Measurements from ENCODE around the gene PAX8. TPM values are rescaled to one million over a fixed set of nuclear protein-coding genes. Genes with fewer than 3 reads are reported as not detected.
A peak's percentile ranks its signal among the peaks of the same experiment; 100 is the strongest.

Gene PAX8
- total and polyA plus RNA-seq, 2 of the 13 experiments (the other 11 are each of a cell fraction or from before 2014, with no cell fraction given) = 1.5 to 8.8 TPM

GRCh38 chr2:113167115-113167932 lies 111.4 kb downstream of the PAX8 start (continued):
- TF ChIP-seq ATF7 (IDR thresholded peaks at IDR 0.05) (peak; percentile 82; the same call in 1 of the 2 replicates), ATF7 (CRISPR knock-in tag; IDR thresholded peaks at IDR 0.05) (peak; percentile 94; the same call in 1 of the 2 replicates), ZNF652 (CRISPR knock-in tag; IDR thresholded peaks at IDR 0.05; ENCODE audit: borderline replicate concordance, low read depth) (0 out of 2 replicates have a peak, but pooled peaks have one; percentile 43), ZNF672 (CRISPR knock-in tag; IDR thresholded peaks at IDR 0.05) (0 out of 2 replicates have a peak, but pooled peaks have one; percentile 84), PAF1 (CRISPR knock-in tag; IDR thresholded peaks at IDR 0.05) (no peak), AKAP8 (CRISPR knock-in tag; IDR thresholded peaks at IDR 0.05) (peak; percentile 81; the same call in 1 of the 2 replicates), U2AF1 (optimal IDR thresholded peaks at IDR 0.05; ENCODE audit: low read depth, low read length) (no peak), ZNF260 (CRISPR knock-in tag; IDR thresholded peaks at IDR 0.05; ENCODE audit: borderline replicate concordance, low read depth) (no peak), ZNF761 (CRISPR knock-in tag; conservative IDR thresholded peaks at IDR 0.05) (peak; percentile 94), ZNF7 (CRISPR knock-in tag; IDR thresholded peaks at IDR 0.05) (no peak), FLYWCH1 (CRISPR knock-in tag; IDR thresholded peaks at IDR 0.05) (no peak), RORA (CRISPR knock-in tag; IDR thresholded peaks at IDR 0.05) (no peak), ZBTB42 (CRISPR knock-in tag; IDR thresholded peaks at IDR 0.05) (peak; percentile 92), RFX1 (IDR thresholded peaks at IDR 0.05) (no peak), TGIF2 (CRISPR knock-in tag; IDR thresholded peaks at IDR 0.05) (peak; percentile 87), FOXC1 (CRISPR knock-in tag; IDR thresholded peaks at IDR 0.05; ENCODE audit: borderline replicate concordance) (peak; percentile 89; the same call in 1 of the 2 replicates), CHCHD3 (CRISPR knock-in tag; IDR thresholded peaks at IDR 0.05) (no peak), ZNF670 (CRISPR knock-in tag; IDR thresholded peaks at IDR 0.05; ENCODE audit: borderline replicate concordance) (peak; percentile 97), RAD51 (IDR thresholded peaks at IDR 0.05; ENCODE audit: borderline replicate concordance) (peak; percentile 44; the same call in 1 of the 2 replicates), NFIB (CRISPR knock-in tag; IDR thresholded peaks at IDR 0.05; ENCODE audit: borderline replicate concordance) (no peak), ZNF124 (CRISPR knock-in tag; IDR thresholded peaks at IDR 0.05) (peak; percentile 97), ZFP62 (CRISPR knock-in tag; IDR thresholded peaks at IDR 0.05) (no peak), SMARCC2 (IDR thresholded peaks at IDR 0.05) (no peak), SNAI1 (CRISPR knock-in tag; IDR thresholded peaks at IDR 0.05; ENCODE audit: borderline replicate concordance) (peak; percentile 74; the same call in 1 of the 2 replicates), ZSCAN31 (CRISPR knock-in tag; IDR thresholded peaks at IDR 0.05; ENCODE audit: low read depth) (peak; percentile 98), NR1H2 (CRISPR knock-in tag; IDR thresholded peaks at IDR 0.05; ENCODE audit: borderline replicate concordance, low read depth) (no peak), ZBTB1 (CRISPR knock-in tag; IDR thresholded peaks at IDR 0.05; ENCODE audit: borderline replicate concordance) (no peak), ZNF816 (CRISPR knock-in tag; IDR thresholded peaks at IDR 0.05; ENCODE audit: borderline replicate concordance) (peak; percentile 87; the same call in 1 of the 2 replicates), NPAS2 (CRISPR knock-in tag; IDR thresholded peaks at IDR 0.05; ENCODE audit: borderline replicate concordance) (no peak), HCFC1 (IDR thresholded peaks at IDR 0.05; ENCODE audit: low read depth, low read length) (no peak), ZSCAN30 (CRISPR knock-in tag; IDR thresholded peaks at IDR 0.05) (no peak), ZNF276 (CRISPR knock-in tag; IDR thresholded peaks at IDR 0.05; ENCODE audit: low read depth) (no peak; the same call in none of the 2 replicates), ZBTB21 (CRISPR knock-in tag; IDR thresholded peaks at IDR 0.05) (peak; percentile 94)
